Measurements from ENCODE around the gene SFRP5. TPM values are rescaled to one million over a fixed set of nuclear protein-coding genes. Genes with fewer than 3 reads are reported as not detected.

The SFRP5 gene
- total and polyA plus RNA-seq, 2 donors (not counting 1 experiment from before 2014, with no cell fraction given) = not detected

DNA sequence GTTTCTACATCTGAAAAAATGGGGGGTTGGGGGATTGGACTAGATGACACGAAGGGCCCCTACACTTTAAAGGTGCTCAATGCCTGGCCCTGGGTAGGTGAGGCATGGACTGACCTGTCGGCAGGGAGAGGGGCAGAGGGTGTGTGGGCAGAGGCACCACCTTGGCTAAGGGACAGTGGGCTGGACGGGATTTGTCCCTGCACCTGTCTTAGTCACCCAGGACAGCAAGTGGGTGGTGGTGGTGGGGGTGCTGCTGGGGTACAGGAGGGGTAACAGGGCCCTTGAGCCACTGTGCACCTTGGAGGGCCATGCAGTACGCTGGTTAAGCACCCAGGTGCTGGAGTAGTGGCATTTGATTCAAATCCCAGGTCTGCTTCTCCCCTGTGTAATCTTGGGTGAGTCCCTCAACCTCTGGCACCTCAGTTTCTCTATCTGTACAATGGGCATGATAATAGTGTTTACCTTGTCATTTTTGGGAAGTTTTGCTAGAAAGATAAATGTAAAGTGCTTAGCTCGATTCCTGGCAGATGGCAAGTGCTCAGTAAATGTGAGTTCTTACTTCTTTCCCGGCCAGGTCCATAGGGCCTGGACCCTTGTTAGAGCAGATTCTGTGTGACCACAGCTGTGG lies 18.1 kb upstream of the SFRP5 start:
- intact Hi-C loops (cut with micrococcal nuclease) = no loop called here
- peaks cover 30% of the 10 kb centered on the region for H3K27me3 Mint-ChIP-seq
- no peaks in the 10 kb centered on the region for H3K79me2 ChIP-seq (ENCODE audit: control insufficient read depth, insufficient read depth, low read length)
- no peaks in the 10 kb centered on the region for H3K9me3 ChIP-seq (ENCODE audit: control extremely low read depth in 1 of 3, control insufficient read depth in 2 of 3, insufficient read depth in 1 of 3, low read length in 2 of 3)
- TF ChIP-seq CTCF (IDR thresholded peaks at IDR 0.05) (no peak), EZH2 (IDR thresholded peaks at IDR 0.05; ENCODE audit: borderline replicate concordance, insufficient read depth, low read depth, low read length, poor library complexity, severe bottlenecking) (no peak)
- POLR2A ChIA-PET = no interaction called here
- H4K20me1 ChIP-seq (ENCODE audit: control insufficient read depth, insufficient read depth, low read length, poor library complexity, severe bottlenecking) = no peaks in the 10 kb centered on the region
- H3K9me3 Mint-ChIP-seq (ENCODE audit: insufficient read depth) = no peaks in the 10 kb centered on the region
- H3K27ac Mint-ChIP-seq = no peak overlapping the region
- H3K36me3 ChIP-seq (replicated peaks in 1 of 2; ENCODE audit: control extremely low read depth in 1 of 2, control insufficient read depth in 1 of 2, extremely low read depth in 1 of 2, insufficient read depth in 2 of 2, low read length in 1 of 2) = no peaks in the 10 kb centered on the region
- no peak overlapping the region for H2AFZ ChIP-seq (ENCODE audit: insufficient read depth, low read depth, low read length, poor library complexity, severe bottlenecking)
- no peak overlapping the region for H3K9ac ChIP-seq (ENCODE audit: low read length)
- no peaks in the 10 kb centered on the region for H3K4me1 Mint-ChIP-seq
- no peak overlapping the region for H3K4me3 Mint-ChIP-seq
- H3K4me1 ChIP-seq (ENCODE audit: control insufficient read depth in 2 of 2, insufficient read depth in 2 of 2, low read length in 2 of 2) = peaks cover 0 to 3% of the 10 kb centered on the region in 2 donors
- ATAC-seq (ENCODE audit: low read depth) (no peak), DNase-seq (no peak)
- 75% methylated on average over 5 of the region's 6 CpGs for WGBS (ENCODE audit: insufficient coverage)
- peaks cover 0 to 38% (median 2%) of the 10 kb centered on the region in 4 experiments for H3K27me3 ChIP-seq (replicated peaks in 1 of 4; ENCODE audit: control extremely low read depth in 1 of 4, control insufficient read depth in 3 of 4, insufficient read depth in 4 of 4, low read length in 3 of 4)
- H3K4me2 ChIP-seq (replicated peaks; ENCODE audit: low read depth, low read length, poor library complexity, severe bottlenecking) = no peak overlapping the region
- no peak overlapping the region for H3K4me3 ChIP-seq (ENCODE audit: control extremely low read depth in 1 of 5, extremely low read depth in 1 of 5, insufficient read depth in 1 of 5, low read depth in 2 of 5, low read length in 4 of 5)
- H3K27ac ChIP-seq (ENCODE audit: low read length in 2 of 2) = no peak overlapping the region
- CTCF ChIA-PET = interaction anchor here (0.6 to 1.5 kb wide), 4 partner anchors 8 to 251 kb away, joined by 3 to 8 read pairs (median 4); no protein-coding TSS in a partner anchor
